ENCODE data around the gene SEPTIN7.

Gene SEPTIN7

GRCh38 chr7:35839860-35840854 lies 39.3 kb downstream of the SEPTIN7 start:
- DNase-seq (ENCODE audit: low read depth) = peak; percentile 70

GRCh38 chr7:35846816-35847412 lies 46.1 kb downstream of the SEPTIN7 start:
- no peak for DNase-seq (ENCODE audit: low read depth)

- peak; percentile 19 for DNase-seq (ENCODE audit: low read depth)
These were observed 47.9 kb downstream of the SEPTIN7 start for GRCh38 chr7:35848725-35849124.

GRCh38 chr7:35849158-35849831 lies 48.4 kb downstream of the SEPTIN7 start:
- peak; percentile 57 for DNase-seq (ENCODE audit: low read depth)

GRCh38 chr7:35849954-35850353 lies 49.1 kb downstream of the SEPTIN7 start:
- no peak for DNase-seq (ENCODE audit: low read depth)
